RCC 7860 (cell line): Measurements from ENCODE around the gene DEGS2.

Source experiments
- DNase-seq: peaks from one replicate; pipeline ENCODE4 v3.0.0-alpha.2; 2015; ENCODE audit warnings: low spot score
- FAIRE-seq: peaks from 2 replicates; lab custom pipeline; 2012; peaks lifted over from hg19 to GRCh38; lab: Jason Lieb, UNC

Gene DEGS2

DNA sequence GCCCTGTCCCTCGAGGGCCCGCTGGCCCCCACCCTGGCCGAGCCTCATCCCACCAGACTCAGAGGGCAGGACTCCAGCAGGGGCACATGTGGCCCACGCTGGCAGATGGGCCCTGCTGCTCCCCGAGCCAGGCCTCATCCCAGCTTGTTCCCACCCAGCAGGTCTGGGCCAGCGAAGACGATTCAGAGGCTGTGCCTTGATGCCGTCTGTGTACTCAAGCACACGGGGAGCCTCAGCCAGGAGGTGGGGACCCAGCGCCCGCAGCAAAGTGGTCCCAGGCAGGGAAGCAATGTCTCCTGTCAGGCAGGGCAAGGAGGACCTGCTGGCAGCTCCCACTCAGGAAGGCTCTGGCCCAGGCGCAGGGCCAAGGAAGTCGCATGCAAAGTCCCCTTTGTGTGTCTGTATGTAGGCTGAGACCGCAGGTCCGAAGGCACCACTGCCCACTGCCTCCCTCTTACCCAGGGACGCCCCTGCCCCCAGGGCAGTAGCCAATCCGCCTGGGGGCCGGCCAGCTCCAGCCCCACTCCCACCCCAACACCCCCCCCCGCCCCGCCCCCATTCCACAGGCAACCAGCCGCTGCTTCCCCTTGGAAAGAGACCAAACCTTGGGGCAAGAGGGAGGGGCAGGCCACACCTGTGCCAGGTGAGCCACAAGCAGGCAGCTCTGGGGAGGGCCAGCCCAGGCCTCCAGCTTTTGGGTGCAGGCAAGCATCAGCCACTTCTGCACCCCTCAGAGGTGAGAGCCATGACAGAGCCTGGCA is 9.4 kb downstream of the DEGS2 start:
- FAIRE-seq (no peak), DNase-seq (no peak)

DNA sequence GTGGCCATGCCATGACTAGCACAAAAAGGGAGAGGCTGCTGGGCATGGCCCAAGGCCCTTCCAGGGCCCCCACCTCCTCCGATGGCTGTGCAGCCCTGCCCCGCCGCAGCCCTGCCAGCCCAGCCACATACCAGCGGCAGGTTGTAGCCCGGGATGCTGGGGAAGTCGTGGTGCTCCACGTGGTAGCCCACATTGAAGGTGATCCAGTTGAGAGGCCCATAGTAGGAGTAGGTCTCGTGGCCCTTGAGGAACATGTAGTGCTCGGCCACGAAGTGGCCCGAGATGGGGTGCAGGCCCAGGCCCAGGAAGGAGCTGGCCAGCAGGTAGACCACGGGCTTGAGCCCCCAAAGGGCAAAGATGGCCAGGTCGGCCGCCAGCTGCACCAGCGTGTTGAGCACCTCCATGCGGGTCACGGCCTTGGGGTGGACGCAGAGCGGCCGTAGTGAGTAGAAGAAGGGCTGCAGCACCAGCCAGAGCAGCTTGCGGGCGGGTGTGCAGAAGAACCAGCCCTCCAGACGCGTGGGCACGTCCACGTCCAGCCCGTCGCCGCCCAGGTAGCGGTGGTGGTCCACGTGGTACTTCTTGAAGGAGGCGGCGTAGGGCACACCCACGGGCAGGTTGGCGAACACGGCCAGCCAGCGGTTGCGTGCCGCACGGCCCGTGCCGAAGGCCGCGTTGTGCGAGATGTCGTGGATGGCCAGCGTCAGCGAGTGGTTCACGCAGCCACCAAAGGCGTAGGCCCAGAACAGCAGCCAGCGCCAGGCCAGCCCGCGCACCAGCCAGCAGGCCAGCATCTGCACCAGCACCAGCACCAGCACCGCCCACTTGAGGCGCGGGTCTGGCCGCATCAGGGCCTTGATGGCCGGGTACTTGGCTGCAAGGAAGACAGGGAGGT is 10.4 kb downstream of the DEGS2 start:
- no peak for DNase-seq
- FAIRE-seq, result no peak

DNA sequence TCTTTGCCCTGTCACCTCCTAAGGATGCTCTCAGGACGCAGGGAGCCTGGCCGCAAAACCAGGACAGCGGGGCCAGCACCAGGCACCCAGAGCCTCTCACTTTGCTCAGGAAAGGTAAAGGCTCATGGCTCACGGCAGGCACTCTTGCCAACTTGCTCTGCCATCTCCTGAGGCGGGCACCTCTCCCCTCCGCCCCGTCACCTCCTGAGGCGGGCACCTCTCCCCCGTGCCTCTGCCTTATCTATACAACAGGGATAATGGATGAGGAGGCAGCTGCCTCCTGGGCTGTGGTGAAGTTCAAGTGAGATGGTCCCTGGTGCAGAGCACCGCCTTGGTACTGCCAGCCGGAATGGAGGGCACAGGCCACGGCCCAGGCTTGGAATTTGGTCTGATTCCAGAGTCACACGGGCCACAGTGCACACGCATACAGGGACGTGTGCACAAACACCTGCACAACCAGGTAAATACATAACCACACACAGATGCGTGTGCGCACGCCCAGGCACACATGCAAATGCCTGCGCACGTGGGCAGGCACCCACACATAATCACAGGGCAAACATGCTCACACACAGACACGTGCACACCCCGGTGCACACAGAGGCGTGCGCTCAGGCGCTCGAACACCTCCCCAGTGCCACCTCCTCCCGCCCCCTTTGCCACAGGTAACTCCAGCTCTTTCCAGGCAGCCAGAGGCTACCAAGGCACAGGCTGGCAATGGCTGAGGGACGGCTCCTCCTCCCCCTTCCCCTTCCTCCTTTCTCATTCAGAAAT is 11.6 kb downstream of the DEGS2 start:
- DNase-seq, result no peak
- FAIRE-seq, result no peak

DNA sequence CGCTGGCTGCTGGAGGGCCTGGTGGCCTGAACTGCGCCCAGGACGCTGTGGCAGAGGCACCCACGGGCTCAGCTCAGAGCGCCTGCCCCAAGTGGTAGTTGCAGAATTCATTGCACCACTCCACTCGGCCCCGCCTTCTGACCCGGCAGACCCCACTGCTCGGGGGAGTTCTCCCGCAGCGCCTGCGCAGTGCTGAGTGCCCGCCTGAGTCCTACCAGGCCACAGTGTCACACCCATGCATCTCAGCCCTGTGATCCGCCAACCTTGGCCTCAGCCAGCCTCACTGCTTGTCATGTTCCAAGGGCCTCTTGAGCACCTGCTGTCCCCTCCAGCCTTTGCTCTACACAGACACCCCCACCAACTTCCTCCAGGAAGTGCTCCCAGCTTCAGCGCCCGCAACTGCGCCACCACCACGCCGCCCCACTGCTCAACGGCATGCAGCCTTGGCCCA is 12.2 kb downstream of the DEGS2 start:
- DNase-seq, result no peak
- FAIRE-seq, result no peak

DNA sequence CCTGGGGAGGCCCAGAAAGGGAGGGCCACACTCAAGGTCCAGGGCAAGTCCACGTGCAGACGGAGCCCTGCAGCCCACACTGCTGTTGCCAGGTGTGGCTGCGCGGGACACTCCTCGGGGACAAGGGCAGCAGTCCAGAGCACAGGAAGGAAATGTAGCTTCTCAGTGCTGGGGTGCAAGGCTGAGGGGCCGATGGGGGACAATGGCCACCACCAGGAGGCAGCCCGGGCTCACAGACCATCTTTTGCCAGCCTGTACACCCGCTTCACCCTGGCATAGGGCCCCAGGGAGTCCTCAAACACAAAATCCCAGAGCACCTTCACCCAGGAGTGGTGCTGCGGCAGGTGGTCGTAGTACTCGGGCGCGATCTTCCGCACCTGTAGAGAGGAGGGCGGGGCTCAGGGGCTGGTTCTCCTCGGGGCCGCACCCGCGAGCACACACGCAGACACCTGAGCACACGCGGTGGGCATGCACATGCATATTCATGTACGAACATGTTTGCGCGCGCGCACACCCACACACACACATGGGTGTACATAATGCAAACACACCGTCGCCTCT is 12.8 kb downstream of the DEGS2 start:
- DNase-seq (no peak), FAIRE-seq (no peak)

DNA sequence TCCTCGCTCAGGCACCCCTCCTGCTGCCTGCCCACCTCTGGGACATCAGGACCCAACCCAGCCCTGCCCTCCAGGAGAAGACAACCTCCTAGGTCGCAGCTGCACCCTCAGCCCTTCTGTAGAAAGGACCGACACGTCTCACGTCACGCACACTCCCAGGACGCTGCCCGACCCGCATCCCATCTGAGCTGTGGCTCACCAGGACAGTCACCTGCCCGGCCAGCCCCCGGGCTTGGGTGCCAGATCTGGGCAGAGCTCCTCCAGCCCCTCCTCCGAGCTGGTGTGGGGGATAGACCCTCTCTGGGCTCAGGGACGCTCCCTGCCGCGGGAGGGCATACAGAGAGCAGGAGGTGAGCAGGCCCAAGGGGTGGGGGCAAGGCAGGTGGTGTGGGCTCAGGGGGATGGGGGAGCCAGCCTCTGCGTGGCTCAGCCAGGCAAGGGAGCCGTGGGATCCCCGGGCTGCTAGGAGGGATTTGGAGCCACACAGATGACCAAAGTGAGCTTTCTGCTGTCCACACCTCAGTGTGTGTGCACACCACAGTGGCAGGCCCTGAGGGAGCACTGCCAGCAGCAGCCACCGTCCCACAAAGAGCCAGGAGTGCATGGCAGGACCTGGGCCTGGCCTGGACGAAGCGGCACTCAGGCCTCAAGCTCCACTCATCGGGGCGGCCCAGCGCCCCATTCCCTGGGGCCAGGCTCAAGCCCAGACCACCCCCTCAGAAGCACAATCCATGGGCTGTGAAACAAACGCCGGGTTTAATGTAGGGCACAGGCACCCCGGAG is 13.6 kb downstream of the DEGS2 start:
- no peak for DNase-seq
- no peak for FAIRE-seq

DNA sequence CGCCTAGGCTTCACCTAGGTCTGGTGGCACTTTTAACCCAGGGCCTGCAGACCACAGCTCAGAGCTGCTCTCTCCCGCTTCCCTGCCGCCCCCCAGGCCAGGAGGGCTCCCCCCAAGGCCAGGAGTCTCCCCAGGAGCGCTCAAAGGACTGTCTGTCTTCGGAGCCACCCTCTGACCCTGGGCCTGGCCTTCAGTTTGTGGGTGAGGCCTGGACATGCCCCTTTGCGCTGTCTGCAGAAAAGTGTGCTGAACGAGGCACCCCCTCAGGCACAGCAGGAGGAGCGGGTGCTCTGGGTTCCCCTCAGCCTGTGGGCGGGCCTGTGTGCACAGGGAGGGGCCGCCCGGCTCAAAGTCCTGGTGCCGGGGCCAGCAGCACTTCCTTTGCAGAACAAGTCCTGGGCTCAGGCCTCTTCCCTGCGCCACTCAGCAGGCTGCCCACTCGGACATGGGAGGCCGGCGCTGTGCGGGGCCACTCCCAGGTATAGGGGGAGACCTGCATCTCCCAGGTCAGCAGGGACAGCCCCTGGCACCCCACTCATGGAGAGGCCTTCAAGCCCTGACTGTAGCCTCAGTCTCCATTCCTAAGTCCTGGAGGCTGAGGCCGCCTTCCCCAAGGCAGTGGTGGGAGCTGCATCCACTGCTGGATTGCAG is 14.3 kb downstream of the DEGS2 start:
- no peak for FAIRE-seq
- no peak for DNase-seq

DNA sequence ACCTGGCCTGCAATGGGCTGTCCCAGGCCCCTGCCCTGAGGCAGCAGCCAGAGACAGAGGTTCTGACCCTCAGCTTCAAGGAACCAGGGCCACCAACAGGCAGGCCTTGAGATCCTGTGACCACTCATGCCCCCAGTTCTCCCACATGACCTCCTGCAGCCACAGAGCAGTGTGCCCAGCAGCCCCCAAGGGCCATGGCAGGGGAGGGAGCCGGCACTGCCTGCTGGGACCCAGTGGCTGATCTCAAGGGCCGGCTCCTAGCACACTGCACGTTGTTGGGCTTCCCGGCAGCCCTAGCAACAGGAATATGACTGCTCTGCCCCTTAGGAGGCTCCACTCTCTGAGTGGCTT is 14.8 kb downstream of the DEGS2 start:
- no peak for FAIRE-seq
- no peak for DNase-seq

DNA sequence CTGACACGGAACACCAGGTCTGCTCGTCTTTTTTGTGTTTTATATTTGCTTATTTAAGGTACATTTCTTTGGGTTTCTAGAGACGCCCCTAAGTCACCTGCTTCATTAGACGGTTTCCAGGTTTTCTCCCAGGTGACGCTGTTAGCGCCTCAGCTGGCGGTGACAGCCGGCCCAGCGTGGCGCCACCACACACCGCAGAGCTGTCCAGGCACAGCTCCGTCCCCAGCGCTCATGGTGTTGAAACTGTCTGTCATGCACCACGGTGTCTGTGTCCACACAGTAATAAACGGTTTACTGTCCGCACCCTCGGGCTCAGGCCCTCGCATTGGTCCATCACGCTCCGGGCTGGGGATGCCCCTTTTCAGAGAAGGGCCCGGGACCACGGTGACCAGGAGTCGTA is 15.5 kb downstream of the DEGS2 start:
- no peak for FAIRE-seq
- no peak for DNase-seq

DNA sequence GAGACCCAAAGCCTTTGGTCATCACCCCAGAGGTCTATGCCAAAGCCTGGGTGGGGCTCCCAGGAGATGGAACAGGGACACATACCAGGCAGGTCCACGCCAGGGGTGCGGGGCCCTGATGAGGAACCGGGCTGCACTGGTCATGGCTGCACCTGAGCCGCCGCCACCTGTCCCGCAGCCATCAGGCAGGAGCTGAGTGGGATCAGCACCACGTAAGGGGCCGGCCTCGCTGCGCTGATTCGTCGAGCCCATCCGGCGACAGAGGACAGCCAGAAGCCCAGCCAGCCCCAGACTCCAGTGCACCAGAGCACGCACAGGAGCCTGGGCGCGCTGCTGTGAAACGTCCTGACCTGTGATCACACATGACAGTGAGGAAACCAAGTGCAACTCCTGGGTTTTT is 15.9 kb downstream of the DEGS2 start:
- FAIRE-seq, result no peak
- no peak for DNase-seq

DNA sequence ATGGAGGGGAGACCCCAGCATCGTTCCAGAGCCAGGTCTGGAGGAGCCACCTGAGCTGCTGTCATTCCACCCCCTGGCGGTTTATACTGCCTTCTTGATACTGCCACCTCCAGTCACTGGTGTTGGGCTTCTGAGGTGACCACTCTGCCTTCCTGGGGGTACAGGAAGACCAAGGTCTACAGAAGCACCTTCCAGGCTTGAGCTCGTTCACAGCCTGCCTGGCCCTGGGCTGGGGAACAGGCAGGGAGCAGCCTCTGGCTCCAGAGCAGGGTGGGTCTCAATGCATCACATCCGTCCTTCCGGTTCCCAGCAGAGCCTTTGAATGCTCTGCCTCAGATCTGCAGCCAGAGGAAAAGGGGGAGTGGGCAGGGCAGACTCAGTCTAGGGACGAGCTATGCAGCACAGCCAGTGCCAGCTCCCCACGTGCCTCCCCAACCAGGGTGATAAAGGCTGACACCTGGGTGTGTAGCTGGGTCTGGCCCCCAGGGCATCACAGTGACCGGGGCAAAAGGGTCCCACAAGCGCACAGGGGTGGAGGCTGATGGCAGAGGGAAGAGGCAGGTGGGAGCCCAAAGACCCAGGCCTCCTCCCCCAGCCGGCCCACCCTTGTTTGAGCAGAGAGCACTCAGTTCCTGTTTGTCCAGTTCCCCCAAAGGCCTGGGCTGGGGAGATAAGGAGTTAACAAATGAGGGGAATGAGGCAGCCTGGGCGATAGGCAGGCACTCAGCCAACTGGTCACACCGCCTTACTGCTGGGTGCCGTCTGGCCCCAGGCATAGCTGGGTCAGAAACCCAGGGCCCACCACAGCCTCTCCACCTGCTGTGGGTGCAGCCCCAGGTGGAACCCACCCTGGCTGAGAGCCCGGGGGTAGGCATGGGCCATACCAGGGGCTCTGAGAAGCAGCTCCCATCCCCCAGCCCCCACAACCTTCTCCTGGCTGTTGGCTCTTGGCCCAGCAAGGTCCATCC is 17.1 kb downstream of the DEGS2 start:
- no peak for FAIRE-seq
- DNase-seq, result no peak

DNA sequence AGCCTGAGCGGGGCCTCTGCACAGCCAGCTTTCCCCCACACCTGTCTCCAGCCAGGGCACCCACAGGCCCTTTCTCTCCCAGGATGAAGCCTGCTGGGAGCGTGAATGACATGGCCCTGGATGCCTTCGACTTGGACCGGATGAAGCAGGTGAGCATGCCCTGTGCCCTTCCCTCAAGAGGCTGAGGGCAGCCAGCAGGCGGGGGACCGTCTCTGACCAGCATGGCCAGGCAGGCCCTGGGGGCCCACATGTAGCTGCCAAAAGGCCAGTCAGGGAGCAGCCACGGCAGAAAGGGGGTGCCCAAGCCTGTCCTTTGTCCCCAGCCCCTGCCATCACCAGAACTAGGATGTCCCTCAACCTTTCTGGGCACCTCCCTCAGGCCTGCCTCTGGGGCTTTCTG is 18.3 kb downstream of the DEGS2 start:
- FAIRE-seq, result no peak

DNA sequence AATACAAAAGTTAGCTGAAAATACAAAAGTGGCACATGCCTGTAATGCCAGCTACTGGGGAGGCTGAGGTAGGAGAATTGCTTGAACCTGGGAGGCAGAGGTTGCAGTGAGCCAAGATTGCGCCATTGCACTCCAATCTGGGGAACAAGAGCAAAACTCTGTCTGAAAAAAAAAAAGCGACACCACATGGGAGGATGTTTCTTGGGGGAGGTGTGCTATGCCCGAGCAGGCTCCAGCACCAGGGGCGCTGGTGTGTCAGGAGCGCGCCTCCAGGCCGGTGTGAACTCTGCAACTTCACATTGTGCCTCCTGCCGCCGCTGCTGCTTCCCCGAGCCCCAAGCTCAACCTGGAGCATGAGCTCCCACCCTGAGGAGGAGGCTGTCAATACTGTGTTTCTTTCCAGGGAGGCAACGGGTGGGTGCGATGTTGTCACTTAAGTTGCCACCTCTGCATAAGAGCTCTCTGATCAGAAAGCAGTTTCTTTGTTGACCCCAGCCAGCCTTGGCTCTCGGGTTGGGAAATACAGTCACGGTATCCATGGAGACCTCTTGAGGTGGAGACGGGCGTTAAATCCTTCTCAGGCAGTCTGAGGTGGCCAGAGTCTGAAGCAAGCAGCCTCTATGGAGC is 18.9 kb downstream of the DEGS2 start:
- no peak for DNase-seq
- no peak for FAIRE-seq

More for the DNA sequence above, 18.3 kb downstream of the DEGS2 start:
- no peak for DNase-seq

DNA sequence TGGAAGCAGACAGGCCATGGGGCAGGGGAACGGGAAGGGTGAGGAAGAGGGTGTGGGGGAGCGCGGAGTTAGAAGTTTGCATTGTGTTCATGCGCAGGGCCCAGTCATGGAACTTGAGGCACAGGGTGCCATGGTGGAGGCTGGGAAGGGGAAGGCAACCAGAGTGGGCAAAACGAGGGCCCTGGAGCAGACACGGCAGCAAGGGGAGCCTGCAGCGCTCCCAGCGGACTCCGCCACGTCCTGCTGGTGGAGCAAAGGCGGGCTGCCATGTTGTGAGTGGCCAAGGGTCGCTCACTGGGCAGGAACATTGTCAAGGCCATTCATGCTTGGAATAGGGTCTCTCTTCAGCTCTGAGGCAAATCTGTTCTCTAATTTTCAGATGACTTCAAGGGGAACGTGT is 20.5 kb downstream of the DEGS2 start:
- DNase-seq (no peak), FAIRE-seq (no peak)

DNA sequence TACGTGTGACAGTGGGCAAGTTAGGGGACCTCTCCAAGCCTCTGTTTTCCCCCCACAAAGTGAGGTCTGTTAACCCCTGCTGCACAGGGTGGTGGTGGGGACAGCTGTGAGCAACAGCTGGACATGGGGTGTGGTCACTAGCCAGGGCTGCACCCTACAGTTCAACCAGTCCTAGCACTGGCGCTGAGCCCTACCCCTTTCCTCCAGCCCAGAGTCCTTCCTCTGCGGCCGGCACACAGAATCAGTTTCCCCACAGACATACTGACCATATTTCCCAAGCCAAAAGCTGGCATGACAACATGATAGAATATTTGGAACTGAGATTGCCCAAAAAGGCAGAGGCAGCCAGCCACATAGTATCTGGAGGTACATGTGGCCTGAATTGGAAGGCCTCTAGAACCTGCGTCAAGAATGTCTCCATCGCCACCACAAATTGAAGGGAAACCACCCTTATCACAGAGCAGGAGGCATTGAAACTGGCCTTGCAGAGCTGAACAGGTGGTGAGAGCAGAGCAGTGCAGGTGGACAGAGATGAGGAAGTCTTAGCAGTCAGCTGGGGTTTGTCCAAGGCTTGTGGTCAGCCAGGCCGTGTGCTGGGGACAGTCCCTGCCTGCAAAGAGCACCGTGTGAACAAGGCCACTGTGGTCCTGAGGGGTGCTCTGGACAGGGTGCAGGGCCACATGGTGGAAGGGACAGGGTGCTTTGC is 21.2 kb downstream of the DEGS2 start:
- DNase-seq, result no peak

DNA sequence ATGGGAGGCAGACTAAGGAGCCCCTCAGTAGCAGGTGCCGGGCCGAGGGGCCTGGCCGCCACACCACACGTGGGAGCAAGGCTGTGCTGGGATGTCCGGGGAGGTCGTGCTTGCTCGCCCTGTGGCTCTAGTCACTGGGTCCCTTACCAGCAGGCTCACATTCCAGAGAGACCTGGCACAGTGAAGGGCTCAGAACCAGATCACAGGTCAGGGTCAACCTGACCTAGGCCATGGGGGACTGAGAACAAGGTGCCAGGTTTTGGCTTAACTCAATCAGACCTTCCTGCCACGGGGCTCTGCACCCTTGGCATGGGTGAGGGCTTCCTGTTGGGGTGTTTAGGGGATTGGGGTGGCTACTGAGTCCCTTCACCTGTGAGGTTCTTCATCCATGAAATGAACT is 22.3 kb downstream of the DEGS2 start:
- no peak for DNase-seq
- no peak for FAIRE-seq

More for the DNA sequence above, 21.2 kb downstream of the DEGS2 start:
- no peak for FAIRE-seq

DNA sequence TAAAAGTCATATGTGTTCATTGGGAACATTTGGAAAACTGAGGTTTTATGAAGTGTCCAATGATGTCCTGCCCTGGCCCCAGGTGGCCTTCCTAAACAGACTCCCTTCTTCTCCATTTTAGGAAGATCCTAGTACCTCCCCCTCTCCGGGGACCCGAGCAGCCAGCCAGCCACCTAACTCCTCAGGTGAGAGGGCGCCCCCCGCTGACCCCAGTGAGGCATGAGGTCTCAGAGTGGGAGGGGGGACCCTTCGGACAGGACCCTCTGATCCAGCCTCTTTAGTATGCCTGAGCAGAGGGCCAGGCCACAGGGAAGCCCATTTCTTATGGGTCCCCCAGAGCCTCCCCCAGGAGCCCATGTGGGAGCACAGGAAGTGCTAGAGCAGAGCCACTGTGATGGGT is 23.7 kb downstream of the DEGS2 start:
- FAIRE-seq (no peak), DNase-seq (no peak)

DNA sequence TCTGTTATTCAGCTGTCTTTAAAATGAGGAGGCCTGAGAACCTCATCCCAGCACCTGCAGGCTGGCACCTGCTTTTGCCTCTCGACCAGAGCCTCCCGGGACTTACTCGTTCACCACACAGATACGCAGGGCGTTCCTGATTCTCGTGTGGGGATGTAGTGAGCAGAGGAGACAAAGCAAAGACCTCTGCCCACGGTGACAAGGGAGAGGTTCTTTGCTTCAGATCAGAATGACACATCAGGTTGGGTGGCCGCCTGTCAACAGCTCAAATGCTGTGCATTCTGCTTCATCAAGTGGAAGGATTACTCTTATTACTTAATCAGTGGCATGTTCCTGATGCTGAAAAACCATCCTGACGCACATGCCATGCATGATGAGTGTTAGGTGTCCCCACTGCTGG is 24.4 kb downstream of the DEGS2 start:
- FAIRE-seq, result no peak
- no peak for DNase-seq
